Neural progenitor cell (in vitro differentiated cells): Measurements from ENCODE around the gene TRPC6. TPM values are rescaled to one million over a fixed set of nuclear protein-coding genes. Genes with fewer than 3 reads are reported as not detected.

Experiments used
- DNase-seq: peaks from one replicate; pipeline ENCODE4 v3.0.0-alpha.2; 2016; ENCODE audit warnings: low spot score
- H2AFZ ChIP-seq: fragments of 200-600 bp; sonication (generic); replicated peaks from 2 replicates; pipeline ENCODE4 v1.6.1; 2016; ENCODE audit warnings: antibody characterized with exemption
- H3F3A ChIP-seq: fragments of 200-600 bp; sonication (generic); 2 replicates; pipeline ENCODE4 v1.6.1; 2016; ENCODE audit warnings: antibody characterized with exemption, low read depth
- H3K27ac ChIP-seq: fragments of 200-600 bp; sonication (generic); 2 replicates; pipeline ENCODE4 v1.5.1; 2016; ENCODE audit warnings: mild to moderate bottlenecking
- H3K27me3 ChIP-seq: fragments of 200-600 bp; sonication (generic); 2 replicates; pipeline ENCODE4 v1.6.1; 2016; ENCODE audit warnings: mild to moderate bottlenecking, moderate library complexity
- H3K36me3 ChIP-seq: fragments of 200-600 bp; sonication (generic); 2 replicates; pipeline ENCODE4 v1.5.1; 2016
- H3K4me1 ChIP-seq: fragments of 200-600 bp; sonication (generic); 2 replicates; pipeline ENCODE4 v1.6.1; 2016; ENCODE audit warnings: mixed run types
- H3K4me2 ChIP-seq: fragments of 200-600 bp; sonication (generic); 2 replicates; pipeline ENCODE4 v1.6.1; 2016
- H3K4me3 ChIP-seq: fragments of 200-600 bp; sonication (generic); 2 replicates; pipeline ENCODE4 v1.5.1; 2016
- H3K79me2 ChIP-seq: fragments of 200-600 bp; sonication (generic); 2 replicates; pipeline ENCODE4 v1.6.1; 2016; ENCODE audit warnings: low read depth
- H3K9ac ChIP-seq: fragments of 200-600 bp; sonication (generic); 2 replicates; pipeline ENCODE4 v1.6.1; 2016
- H3K9me3 ChIP-seq: fragments of 200-600 bp; sonication (generic); 2 replicates; pipeline ENCODE4 v1.5.1; 2016; ENCODE audit warnings: low read depth
- H4K20me1 ChIP-seq: fragments of 200-600 bp; sonication (generic); 2 replicates; pipeline ENCODE4 v1.6.1; 2016; ENCODE audit warnings: low read depth
- H3K27ac Mint-ChIP-seq: 3 replicates; pipeline ENCODE4 v1.8.0; 2021; ENCODE audit warnings: mixed read lengths
- H3K27me3 Mint-ChIP-seq: 2 replicates; pipeline ENCODE4 v1.8.0; 2022; ENCODE audit warnings: low read depth, mild to moderate bottlenecking, inconsistent platforms, moderate library complexity, mixed read lengths; ENCODE audit not compliant: insufficient read depth
- H3K36me3 Mint-ChIP-seq: 3 replicates; pipeline ENCODE4 v1.8.0; 2021; ENCODE audit warnings: mixed read lengths
- H3K4me1 Mint-ChIP-seq: 3 replicates; pipeline ENCODE4 v1.8.0; 2021; ENCODE audit warnings: mixed read lengths
- H3K4me3 Mint-ChIP-seq: 3 replicates; pipeline ENCODE4 v1.8.0; 2021; ENCODE audit warnings: mild to moderate bottlenecking, moderate library complexity, mixed read lengths
- H3K9me3 Mint-ChIP-seq: 3 replicates; pipeline ENCODE4 v1.8.0; 2020; ENCODE audit warnings: mixed read lengths
- CTCF ChIP-seq: fragments of 200-600 bp; sonication (generic); IDR thresholded peaks from 2 replicates; pipeline ENCODE4 v1.5.1; 2017; ENCODE audit warnings: antibody characterized with exemption, mild to moderate bottlenecking
- EZH2 ChIP-seq: fragments of 200-600 bp; sonication (generic); IDR thresholded peaks from 2 replicates; pipeline ENCODE4 v1.6.1; 2017; ENCODE audit warnings: antibody characterized with exemption, mild to moderate bottlenecking, moderate library complexity
- EZH2phosphoT487 ChIP-seq: fragments of 200-600 bp; sonication (generic); IDR thresholded peaks from 2 replicates; pipeline ENCODE4 v1.6.1; 2017; ENCODE audit warnings: antibody characterized with exemption
- total RNA-seq: library from RNA; depleted of rRNA; stranded (reverse); fragments of >200 nt; gene quantifications from 2 replicates; pipeline ENCODE4 v1.2.3, GENCODE V29; 2015; ENCODE audit warnings: low replicate concordance

The TRPC6 gene
- total RNA-seq, 1 donor from 2014 or later = 0.17 TPM

- no peak overlapping the region for H3K4me3 Mint-ChIP-seq
- H3K4me1 Mint-ChIP-seq = no peaks in the 10 kb centered on the region
- no peaks in the 10 kb centered on the region for H3K27me3 Mint-ChIP-seq
- Histone ChIP-seq H3K27me3 (no peaks in the 10 kb centered on the region), H3K4me3 (no peak overlapping the region), H3K79me2 (no peaks in the 10 kb centered on the region), H3K9ac (no peak overlapping the region), H3K4me2 (no peak overlapping the region), H3K27ac (no peak overlapping the region), H3K4me1 (no peaks in the 10 kb centered on the region), H3K9me3 (no peaks in the 10 kb centered on the region), H4K20me1 (no peaks in the 10 kb centered on the region), H3F3A (no peaks in the 10 kb centered on the region), H2AFZ (no peak overlapping the region), H3K36me3 (no peaks in the 10 kb centered on the region)
- DNase-seq = no peak
- H3K36me3 Mint-ChIP-seq = no peaks in the 10 kb centered on the region
- H3K27ac Mint-ChIP-seq = no peak overlapping the region
- TF ChIP-seq CTCF (no peak), EZH2phosphoT487 (no peak), EZH2 (no peak)
- no peaks in the 10 kb centered on the region for H3K9me3 Mint-ChIP-seq
Measured at GRCh38 chr11:101552888-101553287, 30.9 kb downstream of the TRPC6 start.

- Histone ChIP-seq H3F3A (no peaks in the 10 kb centered on the region), H3K27ac (no peak overlapping the region), H3K9me3 (no peaks in the 10 kb centered on the region), H2AFZ (no peak overlapping the region), H4K20me1 (no peaks in the 10 kb centered on the region), H3K4me2 (no peak overlapping the region), H3K4me1 (no peaks in the 10 kb centered on the region), H3K27me3 (no peaks in the 10 kb centered on the region), H3K79me2 (no peaks in the 10 kb centered on the region), H3K36me3 (no peaks in the 10 kb centered on the region), H3K9ac (no peak overlapping the region), H3K4me3 (no peak overlapping the region)
- Mint-ChIP-seq H3K4me3 (no peak overlapping the region), H3K27ac (no peak overlapping the region), H3K36me3 (no peaks in the 10 kb centered on the region), H3K4me1 (no peaks in the 10 kb centered on the region), H3K9me3 (no peaks in the 10 kb centered on the region), H3K27me3 (peaks cover 8% of the 10 kb centered on the region)
- DNase-seq = no peak
- TF ChIP-seq EZH2phosphoT487 = no peak
- no peak for TF ChIP-seq EZH2
- no peak for TF ChIP-seq CTCF
Measured at GRCh38 chr11:101528541-101528940, 55.3 kb downstream of the TRPC6 start.

DNA sequence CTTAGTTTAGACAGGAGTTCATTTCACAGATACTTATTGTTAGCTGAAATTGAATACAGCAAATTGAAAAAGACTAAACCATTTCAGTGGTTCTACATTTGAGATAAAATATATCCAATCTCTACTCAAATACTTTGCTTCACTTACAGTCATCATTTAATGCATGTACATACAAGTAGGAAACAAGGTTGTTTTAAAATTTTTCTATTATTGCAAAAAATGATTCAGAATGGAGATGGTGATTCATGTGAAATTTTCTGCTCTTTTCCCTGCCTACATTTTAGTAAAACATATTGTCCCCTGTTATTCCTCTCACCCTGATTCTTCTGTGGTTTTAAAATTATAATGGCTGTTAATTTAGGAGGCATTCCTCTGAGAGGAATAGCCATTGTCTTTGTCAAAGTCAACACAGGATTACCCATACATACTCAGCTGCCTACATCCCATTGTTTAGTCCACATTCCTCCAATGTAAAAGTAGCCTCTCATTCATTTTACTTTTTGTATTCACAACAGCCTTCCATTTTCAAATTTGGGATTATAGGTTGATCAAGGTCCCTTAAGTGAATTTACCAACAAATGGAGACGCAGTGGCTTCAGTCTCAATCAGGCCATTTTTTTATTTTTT, 60.1 kb downstream of the TRPC6 start:
- Mint-ChIP-seq H3K36me3 (no peaks in the 10 kb centered on the region), H3K4me3 (no peak overlapping the region)
- no peak for TF ChIP-seq CTCF
- TF ChIP-seq EZH2 = no peak
- no peak for TF ChIP-seq EZH2phosphoT487

More for the DNA sequence above, 60.1 kb downstream of the TRPC6 start:
- Mint-ChIP-seq H3K9me3 (peaks cover 2% of the 10 kb centered on the region), H3K27ac (no peak overlapping the region), H3K4me1 (no peaks in the 10 kb centered on the region), H3K27me3 (no peaks in the 10 kb centered on the region)
- Histone ChIP-seq H3F3A (no peaks in the 10 kb centered on the region), H3K4me1 (no peaks in the 10 kb centered on the region), H3K9ac (no peak overlapping the region), H3K79me2 (no peaks in the 10 kb centered on the region), H3K4me2 (no peak overlapping the region), H3K27me3 (no peaks in the 10 kb centered on the region), H3K36me3 (no peaks in the 10 kb centered on the region), H3K27ac (no peak overlapping the region), H3K4me3 (no peak overlapping the region), H3K9me3 (no peaks in the 10 kb centered on the region), H4K20me1 (no peaks in the 10 kb centered on the region), H2AFZ (no peak overlapping the region)
- DNase-seq = no peak
